Inflammatory macrophage (primary cell): ENCODE results near the gene PRSS12.
"Not testable (repeated sequence)": the region's sequence is repeated elsewhere in the genome, so short reads cannot be mapped to it uniquely, and the experiment has no call there.

Experiments
- DNase-seq, 2 donors: peaks; one replicate each; pipeline ENCODE4 v3.0.0-alpha.2; 2020 to 2022
- total RNA-seq, 18 experiments: gene quantifications; one replicate each; lab custom pipeline; 2026; ENCODE audit warnings: mixed read lengths in 6 of 18, inconsistent platforms in 2 of 18; lab: John Stamatoyannopoulos, UW

PRSS12 gene, protein sequence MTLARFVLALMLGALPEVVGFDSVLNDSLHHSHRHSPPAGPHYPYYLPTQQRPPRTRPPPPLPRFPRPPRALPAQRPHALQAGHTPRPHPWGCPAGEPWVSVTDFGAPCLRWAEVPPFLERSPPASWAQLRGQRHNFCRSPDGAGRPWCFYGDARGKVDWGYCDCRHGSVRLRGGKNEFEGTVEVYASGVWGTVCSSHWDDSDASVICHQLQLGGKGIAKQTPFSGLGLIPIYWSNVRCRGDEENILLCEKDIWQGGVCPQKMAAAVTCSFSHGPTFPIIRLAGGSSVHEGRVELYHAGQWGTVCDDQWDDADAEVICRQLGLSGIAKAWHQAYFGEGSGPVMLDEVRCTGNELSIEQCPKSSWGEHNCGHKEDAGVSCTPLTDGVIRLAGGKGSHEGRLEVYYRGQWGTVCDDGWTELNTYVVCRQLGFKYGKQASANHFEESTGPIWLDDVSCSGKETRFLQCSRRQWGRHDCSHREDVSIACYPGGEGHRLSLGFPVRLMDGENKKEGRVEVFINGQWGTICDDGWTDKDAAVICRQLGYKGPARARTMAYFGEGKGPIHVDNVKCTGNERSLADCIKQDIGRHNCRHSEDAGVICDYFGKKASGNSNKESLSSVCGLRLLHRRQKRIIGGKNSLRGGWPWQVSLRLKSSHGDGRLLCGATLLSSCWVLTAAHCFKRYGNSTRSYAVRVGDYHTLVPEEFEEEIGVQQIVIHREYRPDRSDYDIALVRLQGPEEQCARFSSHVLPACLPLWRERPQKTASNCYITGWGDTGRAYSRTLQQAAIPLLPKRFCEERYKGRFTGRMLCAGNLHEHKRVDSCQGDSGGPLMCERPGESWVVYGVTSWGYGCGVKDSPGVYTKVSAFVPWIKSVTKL
- total RNA-seq = 0 to 0.26 (median 0.06) reads per million in 18 experiments

DNA sequence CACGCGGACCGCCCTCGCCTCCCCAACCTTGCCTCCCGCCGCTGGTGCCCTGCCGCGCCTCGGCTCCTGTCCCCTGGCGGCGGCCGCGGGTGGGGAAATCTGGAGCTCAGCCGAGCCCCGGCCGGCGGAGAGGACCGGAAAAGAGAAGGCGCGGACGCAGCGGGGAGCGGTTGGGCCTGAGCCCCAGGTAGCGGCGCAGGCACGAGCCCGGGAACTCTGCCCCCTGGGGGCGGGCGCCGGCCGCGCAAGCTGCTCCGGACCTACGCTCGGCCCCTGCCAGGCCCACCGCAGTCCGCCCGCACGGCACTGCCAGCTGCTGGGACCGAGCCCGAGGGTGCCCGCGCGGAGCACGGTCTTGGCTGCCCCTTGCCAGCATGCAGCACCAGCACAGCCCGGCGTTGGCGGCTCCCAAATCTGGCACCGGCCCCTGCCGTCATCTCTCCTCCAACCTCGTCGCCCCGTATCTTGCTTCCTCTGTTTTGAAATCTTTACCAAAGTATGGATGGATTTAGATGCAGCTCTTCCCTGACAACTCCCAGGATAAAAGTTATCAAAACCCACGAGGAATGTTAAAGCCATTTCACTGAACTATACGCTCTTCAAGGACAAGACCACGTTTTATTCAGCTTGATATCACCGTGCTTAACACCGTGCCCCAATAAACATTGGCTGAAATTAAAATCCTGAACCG is at the start of gene PRSS12:
Gene PRSS12, minus strand, starts transcription at position 161 of the 691 bp plus-strand sequence. CDS start 283 bp downstream, outside the sequence.
- peak; percentile 24 to 45 for DNase-seq

GRCh38 chr4:118400356-118400755 is 47.6 kb upstream of the PRSS12 start:
- no peak for DNase-seq

GRCh38 chr4:118399883-118400282 is 47.1 kb upstream of the PRSS12 start:
- DNase-seq = not testable (repeated sequence)

GRCh38 chr4:118398226-118399090 is 45.7 kb upstream of the PRSS12 start:
- DNase-seq = no peak

- no peak for DNase-seq
Observed at GRCh38 chr4:118397623-118397979, 44.8 kb upstream of the PRSS12 start.

GRCh38 chr4:118396881-118397622 is 44.2 kb upstream of the PRSS12 start:
- no peak for DNase-seq

DNA sequence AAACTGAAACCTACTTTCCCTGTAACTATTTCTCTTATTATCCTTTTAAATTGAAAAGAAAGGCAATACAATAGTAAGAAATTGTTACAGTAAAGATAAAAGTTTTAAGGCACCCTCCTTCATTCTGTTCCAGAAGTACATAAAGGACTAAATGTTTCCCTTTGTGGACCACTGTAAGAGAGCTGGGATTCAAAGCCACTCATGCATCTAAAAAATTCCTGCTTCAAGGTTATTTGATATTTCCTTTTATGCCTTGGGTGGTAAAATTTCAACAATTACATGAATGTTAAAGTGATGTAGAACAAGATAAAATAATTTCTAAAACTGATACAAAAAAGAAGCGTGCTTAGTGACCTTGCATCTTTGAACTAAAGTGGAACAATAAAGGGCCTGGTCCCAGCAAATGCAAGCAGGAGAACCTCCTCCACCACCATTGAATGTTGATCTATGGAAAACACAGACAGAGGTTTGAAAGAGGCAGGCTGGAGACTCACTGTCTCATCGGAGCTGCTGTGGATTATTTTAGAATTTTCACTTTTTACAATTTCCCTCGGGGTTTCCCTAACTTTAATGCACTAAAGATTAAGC is 42.3 kb upstream of the PRSS12 start:
- DNase-seq = no peak

- DNase-seq = not testable (repeated sequence)
Observed at GRCh38 chr4:118392509-118392908, 39.7 kb upstream of the PRSS12 start.

- no peak for DNase-seq
Observed at GRCh38 chr4:118390121-118390520, 37.3 kb upstream of the PRSS12 start.

DNA sequence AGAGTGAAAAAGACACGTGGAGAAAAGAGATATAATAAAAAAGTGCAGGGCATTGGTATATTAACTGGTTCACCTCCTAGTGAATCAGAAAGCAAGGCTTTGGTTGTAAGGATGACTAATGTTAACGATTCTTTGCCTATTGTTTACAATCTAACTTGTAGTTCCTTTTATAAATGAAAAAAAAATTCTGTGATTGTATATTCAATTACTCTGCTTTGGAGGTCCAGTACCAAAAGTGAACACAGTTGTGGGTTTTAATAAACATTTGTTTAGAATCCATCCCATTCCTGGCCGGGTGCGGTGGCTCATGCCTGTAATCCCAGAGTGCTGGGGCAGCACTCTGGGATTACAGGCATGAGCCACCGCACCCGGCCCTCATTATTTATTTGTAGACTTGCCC is 36.9 kb upstream of the PRSS12 start:
- no peak for DNase-seq

DNA sequence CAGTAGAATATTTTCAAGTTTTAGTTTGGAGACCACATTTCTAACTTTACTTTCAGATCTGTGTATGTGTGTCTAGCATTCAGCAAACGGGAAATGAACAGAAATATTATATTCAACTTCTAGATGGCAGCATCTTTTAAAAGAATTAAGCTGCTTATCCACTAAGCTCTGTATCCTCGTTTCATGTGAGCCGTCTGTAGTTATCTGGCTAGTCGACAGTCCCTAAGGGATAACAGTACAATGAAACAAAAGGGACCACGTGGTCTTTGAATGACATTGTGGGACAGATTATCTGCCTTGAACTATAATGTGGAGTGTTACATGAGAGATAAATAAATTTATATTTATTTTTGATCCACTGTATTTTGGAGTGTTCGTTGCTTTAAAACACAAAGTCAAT is 35.8 kb upstream of the PRSS12 start:
- DNase-seq = no peak

GRCh38 chr4:118381902-118382301 is 29.1 kb upstream of the PRSS12 start:
- DNase-seq = no peak

GRCh38 chr4:118373614-118374255 is 20.9 kb upstream of the PRSS12 start:
- no peak for DNase-seq

- DNase-seq = no peak
Observed at GRCh38 chr4:118372251-118372650, 19.4 kb upstream of the PRSS12 start.

DNA sequence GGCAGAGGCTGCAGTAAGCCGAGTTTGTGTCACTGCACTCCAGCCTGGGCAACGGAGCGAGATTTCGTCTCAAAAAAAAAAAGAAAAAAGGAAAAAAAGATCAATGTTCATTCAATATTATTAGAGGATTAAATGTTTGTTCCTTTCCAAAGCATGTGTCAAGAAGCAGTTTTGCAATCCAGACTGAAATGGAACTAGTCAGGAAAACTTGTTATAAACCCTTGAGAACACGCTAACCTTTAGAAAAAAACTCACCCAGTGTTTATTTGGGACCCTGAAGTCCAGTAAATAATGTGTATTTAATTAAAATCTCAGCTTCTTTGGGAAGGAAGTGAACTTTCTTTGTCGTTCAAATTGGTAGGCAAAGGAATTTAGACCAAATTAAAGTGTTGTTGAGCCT is 16.4 kb upstream of the PRSS12 start:
- DNase-seq = no peak

- DNase-seq = peak in 1 of 2 donors; percentile 25
Observed at GRCh38 chr4:118367872-118368271, 15.1 kb upstream of the PRSS12 start.

- DNase-seq = peak; percentile 17 to 43
Observed at GRCh38 chr4:118367361-118367760, 14.6 kb upstream of the PRSS12 start.

- no peak for DNase-seq
Observed at GRCh38 chr4:118363166-118363565, 10.4 kb upstream of the PRSS12 start.

DNA sequence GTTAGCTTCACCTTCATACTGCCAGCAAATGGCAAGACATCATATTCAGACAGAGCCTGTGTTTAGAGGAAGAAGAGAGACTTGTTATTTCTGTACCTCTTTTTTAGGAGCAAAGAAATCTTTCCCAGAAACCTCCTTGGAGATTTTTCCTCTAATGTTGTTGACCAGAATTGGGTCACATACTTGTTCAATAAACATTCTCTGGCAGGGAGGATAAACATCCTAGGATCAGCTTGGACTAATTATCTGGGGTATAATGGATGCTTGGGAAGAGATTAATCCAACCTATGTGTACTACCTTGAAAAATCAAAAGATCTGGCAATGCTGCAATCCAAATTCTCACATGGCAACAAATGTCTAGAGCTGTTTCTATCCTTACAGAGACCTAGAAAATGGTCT is 8.4 kb upstream of the PRSS12 start:
- DNase-seq = no peak

DNA sequence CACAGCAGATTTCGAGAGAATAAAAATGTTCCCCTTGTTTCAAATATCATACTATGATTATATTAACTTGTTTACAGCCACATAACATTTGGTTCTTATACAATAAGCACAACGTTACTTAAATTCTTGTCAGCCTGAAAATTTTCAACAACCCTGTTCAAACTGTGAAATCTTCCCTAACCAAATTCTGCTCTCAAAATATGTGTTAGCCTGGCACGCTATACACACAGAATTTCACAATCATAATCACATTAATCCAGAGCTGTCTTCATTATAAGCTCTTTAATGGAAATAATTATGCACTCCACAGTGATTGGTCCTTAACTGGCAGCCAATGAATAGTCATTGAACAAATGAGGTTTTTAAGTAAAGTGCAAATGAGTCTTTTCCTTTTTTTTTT is 7.3 kb upstream of the PRSS12 start:
- DNase-seq = no peak
